ENCODE data around the gene LRRC10. TPM values are rescaled to one million over a fixed set of nuclear protein-coding genes. Genes with fewer than 3 reads are reported as not detected.
"Not testable (repeated sequence)": the region's sequence is repeated elsewhere in the genome, so short reads cannot be mapped to it uniquely, and the experiment has no call there.

Gene LRRC10
- polyA plus RNA-seq, 12 donors, result 0.07 to 0.11 (median 0.08) TPM; not detected in 9

DNA sequence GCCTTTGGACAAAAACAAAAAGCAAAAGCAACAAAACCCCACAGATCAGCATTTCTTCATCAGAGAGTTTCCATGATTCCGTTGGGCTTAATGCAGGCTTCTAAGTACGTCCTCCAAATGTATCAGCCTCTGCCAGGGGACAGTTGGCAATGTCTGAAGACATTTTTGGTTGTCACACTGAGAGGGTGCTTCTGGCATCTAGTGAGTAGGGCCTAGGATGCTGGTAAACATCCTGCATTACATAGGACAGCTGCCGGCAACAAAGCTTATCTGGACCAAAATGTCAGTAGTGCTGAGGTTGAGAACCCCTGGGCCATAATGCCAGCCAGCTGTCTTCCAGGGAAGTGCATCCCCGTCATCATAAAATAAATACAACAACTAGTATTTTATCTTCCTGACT lies 9.4 kb upstream of the LRRC10 start:
- no peak for DNase-seq

- DNase-seq, result no peak
These were observed 8.3 kb upstream of the LRRC10 start for GRCh38 chr12:69619050-69619449.

- no peak for DNase-seq
These were observed 5.3 kb upstream of the LRRC10 start for GRCh38 chr12:69616025-69616424.

DNA sequence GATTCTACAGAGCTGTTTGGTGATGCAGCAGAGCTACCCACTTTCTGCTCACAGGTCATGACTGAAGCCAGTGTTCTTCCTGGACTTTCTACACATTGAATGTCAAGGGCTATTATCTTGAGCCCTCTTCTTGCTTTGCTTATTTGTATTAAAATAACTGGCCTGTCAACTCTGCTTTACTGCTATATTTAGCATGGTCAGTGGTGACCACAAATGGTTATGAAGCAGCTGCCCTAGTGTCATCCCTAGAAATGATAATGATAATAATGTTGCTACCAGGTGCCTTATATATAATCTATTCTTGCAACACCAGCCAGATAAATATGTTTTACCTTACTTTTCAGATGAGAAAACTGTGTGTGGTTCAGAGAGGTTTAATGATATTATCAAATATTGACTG lies 2.6 kb upstream of the LRRC10 start:
- DNase-seq, result no peak

DNA sequence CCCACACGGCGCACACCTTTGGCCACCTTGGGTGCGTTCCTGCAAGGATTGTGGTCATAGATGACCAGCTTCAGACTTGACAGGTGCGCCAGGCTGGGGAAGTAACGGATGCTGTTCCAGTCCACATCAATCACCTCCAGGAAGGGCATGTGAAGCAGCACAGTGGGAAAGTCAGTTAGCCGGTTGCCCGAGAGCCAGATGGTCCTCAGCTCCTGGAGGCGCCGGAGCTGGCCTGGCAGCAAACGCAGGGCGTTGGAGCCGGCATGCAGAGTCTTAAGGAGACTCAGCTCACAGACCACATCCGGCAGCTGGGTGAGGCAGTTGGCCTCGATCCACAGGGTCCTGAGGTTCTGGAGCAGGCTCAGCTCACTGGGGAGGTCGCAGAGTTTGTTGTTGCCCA lies 581 bp downstream of the LRRC10 start:
- no peak for DNase-seq

- DNase-seq, result no peak
These were observed 2.6 kb downstream of the LRRC10 start for GRCh38 chr12:69608114-69608513.

- not testable (repeated sequence) for DNase-seq
These were observed 6.4 kb downstream of the LRRC10 start for GRCh38 chr12:69604275-69604674.

DNA sequence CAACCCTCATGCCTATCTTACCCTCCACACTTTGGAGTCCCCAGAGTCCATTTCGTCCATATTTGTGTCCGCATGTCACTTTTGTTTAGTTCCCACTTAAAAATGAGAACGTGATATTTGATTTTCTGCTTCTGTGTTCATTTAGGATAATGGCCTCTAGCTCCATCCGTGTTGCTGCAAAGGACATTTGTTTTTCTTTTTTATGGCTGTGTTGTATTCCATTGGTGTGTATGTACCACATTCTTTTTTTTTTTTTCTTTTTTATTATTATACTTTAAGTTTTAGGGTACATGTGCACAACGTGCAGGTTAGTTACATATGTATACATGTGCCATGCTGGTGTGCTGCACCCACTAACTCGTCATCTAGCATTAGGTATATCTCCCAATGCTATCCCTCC lies 7.2 kb downstream of the LRRC10 start:
- DNase-seq, result not testable (repeated sequence)

GRCh38 chr12:69602954-69603353 lies 7.8 kb downstream of the LRRC10 start:
- no peak for DNase-seq

GRCh38 chr12:69601962-69602685 lies 8.6 kb downstream of the LRRC10 start:
- DNase-seq, result no peak

GRCh38 chr12:69600804-69601203 lies 9.9 kb downstream of the LRRC10 start:
- DNase-seq, result no peak

GRCh38 chr12:69598174-69598753 lies 12.4 kb downstream of the LRRC10 start:
- no peak for DNase-seq

DNA sequence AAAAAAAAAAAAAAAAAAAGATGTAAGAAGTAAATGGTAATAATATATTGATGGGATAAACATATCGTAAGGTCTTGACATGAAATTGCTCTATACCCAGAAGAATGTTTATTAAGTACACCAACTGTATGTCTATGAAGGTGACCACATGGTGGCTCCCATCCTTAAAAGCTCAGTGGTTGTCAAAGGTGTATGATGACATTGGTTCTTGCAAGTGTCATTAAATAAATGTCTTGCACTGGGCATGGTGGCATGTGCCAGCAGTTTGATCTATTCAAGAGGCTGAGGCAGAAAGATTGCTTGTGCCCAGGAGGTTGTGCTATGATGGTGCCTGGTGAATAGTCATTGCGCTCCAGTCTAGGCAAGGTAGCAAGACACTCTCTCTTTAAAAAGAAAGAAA lies 15.0 kb downstream of the LRRC10 start:
- DNase-seq, result no peak

GRCh38 chr12:69589082-69589481 lies 21.6 kb downstream of the LRRC10 start:
- DNase-seq, result no peak

DNA sequence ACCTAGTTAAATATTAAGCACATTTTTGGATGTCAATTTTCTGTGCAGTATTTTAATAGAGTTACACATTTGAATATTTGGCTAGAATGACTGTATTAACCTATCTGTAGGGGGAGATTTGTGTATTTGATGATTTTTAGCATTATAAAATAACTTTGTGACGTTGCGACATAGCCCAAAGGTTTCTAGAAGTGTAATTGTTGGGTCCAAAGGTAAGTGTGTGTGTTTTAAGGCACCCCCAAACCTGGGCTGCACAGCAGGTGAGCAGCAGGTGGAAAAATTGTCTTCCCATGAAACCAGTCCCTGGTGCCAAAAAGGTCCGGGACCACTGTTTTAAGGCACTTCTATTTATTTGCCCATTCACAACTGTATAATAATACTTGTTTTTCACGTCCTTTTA lies 22.2 kb downstream of the LRRC10 start:
- no peak for DNase-seq

DNA sequence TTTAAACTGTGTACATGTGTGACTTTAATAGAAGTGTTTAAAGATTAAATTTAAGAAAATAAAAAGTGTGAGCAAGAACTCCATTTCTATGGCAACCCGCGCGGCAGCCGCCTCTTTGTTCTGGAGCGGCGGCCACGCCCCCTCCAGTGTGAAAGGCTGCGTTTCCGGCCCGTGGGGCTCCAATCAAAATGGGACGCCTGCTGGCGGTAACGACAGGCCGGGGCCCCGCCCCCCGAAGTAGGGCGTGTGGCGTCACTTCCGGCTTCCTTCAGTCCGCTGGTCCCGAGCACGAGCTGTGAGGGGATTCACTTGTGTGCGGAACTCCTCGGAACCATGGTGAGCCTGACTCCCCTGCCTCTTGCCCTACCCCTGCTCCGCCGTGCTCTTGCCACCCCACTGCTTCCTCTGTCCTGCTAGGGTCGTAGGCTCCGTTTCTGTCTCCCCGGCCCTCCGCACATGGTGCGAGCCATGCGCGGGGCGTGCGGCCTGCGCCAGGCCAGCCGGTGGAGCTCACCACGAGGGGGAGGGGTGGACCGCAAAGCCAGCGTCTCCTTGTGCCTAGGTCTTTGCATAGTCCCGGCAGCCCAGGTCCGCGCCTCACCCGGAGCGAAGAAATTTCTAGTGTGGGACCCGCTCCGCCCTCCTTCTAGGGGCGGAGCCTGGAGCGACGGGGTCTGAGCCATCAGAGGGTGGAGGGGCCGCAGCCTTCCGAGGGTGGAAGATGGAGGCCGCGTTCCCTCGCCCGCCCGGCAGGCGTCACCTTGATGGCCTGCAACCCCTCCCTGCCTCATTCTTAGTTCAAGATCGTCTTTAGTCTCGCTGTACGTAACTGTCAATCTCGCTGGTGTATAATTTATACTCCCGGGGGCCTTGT lies 25.3 kb downstream of the LRRC10 start, which contains the start of gene CCT2:
Gene CCT2 (plus strand): TSS at position 271 of the 874 bp plus-strand sequence. CDS start 63 bp downstream, at position 334.
- DNase-seq, result peak; percentile 98

DNA sequence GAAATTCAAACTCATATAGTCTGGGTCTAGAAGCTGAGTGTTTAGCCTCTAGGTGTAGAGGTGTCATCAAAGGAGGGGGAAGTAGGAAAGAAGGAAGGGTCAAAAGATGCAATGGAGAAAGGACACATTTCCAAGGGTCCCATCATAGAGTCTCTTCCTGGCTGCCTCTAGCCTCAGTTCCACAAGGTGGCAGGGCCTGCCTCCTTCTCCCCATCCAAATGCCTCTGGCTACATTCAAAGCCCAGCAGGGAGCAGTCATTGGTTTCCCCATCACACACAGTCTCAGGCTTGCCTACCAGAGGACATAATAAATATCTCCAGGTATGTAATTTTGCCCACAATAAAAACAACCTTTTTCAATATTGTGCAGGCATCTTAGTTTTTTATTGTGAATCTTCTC lies 27.5 kb downstream of the LRRC10 start:
- DNase-seq, result no peak

GRCh38 chr12:69580074-69580473 lies 30.6 kb downstream of the LRRC10 start:
- no peak for DNase-seq

DNA sequence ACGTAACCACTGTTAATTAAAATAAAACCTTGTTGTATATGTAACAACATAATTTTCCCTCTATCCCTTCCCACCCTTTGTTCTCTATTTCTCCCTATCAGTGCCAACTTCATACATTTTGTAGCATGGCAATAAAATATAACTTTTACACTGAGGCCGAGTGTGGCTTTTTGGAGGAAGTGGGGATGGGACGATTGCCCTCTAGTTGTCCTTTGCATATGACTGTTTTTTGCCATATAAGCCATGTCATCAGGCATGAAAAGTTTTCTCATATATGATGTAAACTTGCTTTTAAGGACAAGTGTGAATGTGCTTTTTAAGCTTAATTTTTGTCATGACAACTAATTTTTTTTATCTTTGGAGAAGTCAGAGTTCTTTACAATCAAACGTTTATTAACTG lies 31.7 kb downstream of the LRRC10 start:
- DNase-seq, result no peak

- DNase-seq, result no peak
These were observed 32.4 kb downstream of the LRRC10 start for GRCh38 chr12:69578283-69578682.

DNA sequence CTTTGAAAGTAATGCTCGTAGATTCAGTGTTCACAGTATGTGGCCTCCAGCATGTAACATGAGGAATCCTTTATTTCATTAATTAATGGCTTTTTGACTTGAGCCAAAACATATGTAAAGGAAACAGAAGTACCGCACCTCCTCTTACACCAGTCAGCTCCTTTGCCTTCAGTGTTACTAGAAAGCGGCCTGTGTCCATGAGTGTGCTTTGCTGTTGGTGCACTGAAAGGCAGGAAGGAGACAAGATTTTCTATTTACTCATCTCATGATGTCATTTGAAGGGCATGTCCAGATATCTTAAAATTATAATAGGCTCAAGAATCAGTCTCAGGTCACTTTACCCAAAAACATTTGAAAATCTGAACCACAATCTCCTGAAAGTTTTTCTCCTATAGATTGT lies 35.4 kb downstream of the LRRC10 start:
- DNase-seq, result no peak

GRCh38 chr12:69570545-69571399 lies 39.9 kb downstream of the LRRC10 start:
- DNase-seq, result peak; percentile 57

Data from muscle of arm (tissue), 12 donors.